DOHH2 (cell line): ENCODE measurements around the gene FGA.

Source experiments
- EZH2phosphoT487 ChIP-seq: fragments of 200-600 bp; sonication (generic); IDR thresholded peaks from 2 replicates; pipeline ENCODE4 v1.6.1; 2017; ENCODE audit warnings: borderline replicate concordance, mild to moderate bottlenecking, antibody characterized with exemption, low read length, moderate library complexity, mixed read lengths
- TF ChIP-seq, protein P1 (sequence below): fragments of 200-600 bp; sonication (generic); IDR thresholded peaks from one replicate; pipeline ENCODE4 v1.5.1; 2014; ENCODE audit warnings: antibody characterized with exemption, mild to moderate bottlenecking, low read depth, low read length; ENCODE audit not compliant: poor library complexity, severe bottlenecking

- TF ChIP-seq, protein P1, sequence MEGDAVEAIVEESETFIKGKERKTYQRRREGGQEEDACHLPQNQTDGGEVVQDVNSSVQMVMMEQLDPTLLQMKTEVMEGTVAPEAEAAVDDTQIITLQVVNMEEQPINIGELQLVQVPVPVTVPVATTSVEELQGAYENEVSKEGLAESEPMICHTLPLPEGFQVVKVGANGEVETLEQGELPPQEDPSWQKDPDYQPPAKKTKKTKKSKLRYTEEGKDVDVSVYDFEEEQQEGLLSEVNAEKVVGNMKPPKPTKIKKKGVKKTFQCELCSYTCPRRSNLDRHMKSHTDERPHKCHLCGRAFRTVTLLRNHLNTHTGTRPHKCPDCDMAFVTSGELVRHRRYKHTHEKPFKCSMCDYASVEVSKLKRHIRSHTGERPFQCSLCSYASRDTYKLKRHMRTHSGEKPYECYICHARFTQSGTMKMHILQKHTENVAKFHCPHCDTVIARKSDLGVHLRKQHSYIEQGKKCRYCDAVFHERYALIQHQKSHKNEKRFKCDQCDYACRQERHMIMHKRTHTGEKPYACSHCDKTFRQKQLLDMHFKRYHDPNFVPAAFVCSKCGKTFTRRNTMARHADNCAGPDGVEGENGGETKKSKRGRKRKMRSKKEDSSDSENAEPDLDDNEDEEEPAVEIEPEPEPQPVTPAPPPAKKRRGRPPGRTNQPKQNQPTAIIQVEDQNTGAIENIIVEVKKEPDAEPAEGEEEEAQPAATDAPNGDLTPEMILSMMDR = no peak
- TF ChIP-seq EZH2phosphoT487 = no peak
These were observed 12.7 kb upstream of the FGA start for GRCh38 chr4:154603033-154603943.
